Spleen (tissue), 7 donors: ENCODE measurements around the gene PTGS1.
"Not testable (repeated sequence)": the region's sequence is repeated elsewhere in the genome, so short reads cannot be mapped to it uniquely, and the experiment has no call there.

Source experiments
- POLR2A ChIP-seq, 3 donors: fragments of 450-650 bp; IDR thresholded peaks; one replicate each; pipeline ENCODE4 v1.5.1; 2017; ENCODE audit warnings: antibody characterized with exemption in 3 of 3, mild to moderate bottlenecking in 1 of 3
- POLR2AphosphoS5 ChIP-seq, 3 donors: sonication (generic); formaldehyde crosslinking; IDR thresholded peaks; one replicate each; pipeline ENCODE4 v1.5.1; 2017; ENCODE audit warnings: antibody characterized with exemption in 3 of 3
- TF ChIP-seq, protein P1 (sequence below), 11 experiments: fragments of 200-600 bp in 7 of 11; fragments of 450-650 bp in 4 of 11; sonication (generic) in 4 of 11; IDR thresholded peaks in 8 of 11; conservative IDR thresholded peaks in 3 of 11; 1 replicate in 7 of 11; 2 replicates in 4 of 11; pipeline versions ENCODE4 v1.4.0 to v1.8.0; 2016 to 2021; ENCODE audit warnings: antibody characterized with exemption in 11 of 11, inconsistent platforms in 4 of 11, mild to moderate bottlenecking in 1 of 11
- donor health status: DM: no; HTN: no; CAD: no; lungs with moderate emphysema.
- donor health status: DM: no; HTN: no; CAD: no.
- donor health status: DM: no; HTN: no; CAD: no.

DNA sequence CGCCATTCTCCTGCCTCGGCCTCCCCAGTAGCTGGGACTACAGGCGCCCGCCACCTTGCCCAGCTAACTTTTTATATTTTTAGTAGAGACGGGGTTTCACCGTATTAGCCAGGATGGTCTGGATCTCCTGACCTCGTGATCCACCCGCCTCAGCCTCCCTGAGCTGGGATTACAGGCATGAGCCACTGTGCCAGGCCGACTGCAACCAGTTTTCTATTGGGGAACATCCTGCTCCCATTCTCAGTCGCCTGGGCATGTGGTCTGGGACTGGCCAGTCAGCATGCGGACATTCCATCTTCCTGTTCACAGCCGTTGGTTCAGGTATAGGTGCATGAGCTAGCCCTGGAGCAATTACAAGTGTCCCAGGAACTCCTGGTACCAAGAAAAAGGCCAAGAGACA, 7.7 kb upstream of the PTGS1 start:
- TF ChIP-seq, protein P1, sequence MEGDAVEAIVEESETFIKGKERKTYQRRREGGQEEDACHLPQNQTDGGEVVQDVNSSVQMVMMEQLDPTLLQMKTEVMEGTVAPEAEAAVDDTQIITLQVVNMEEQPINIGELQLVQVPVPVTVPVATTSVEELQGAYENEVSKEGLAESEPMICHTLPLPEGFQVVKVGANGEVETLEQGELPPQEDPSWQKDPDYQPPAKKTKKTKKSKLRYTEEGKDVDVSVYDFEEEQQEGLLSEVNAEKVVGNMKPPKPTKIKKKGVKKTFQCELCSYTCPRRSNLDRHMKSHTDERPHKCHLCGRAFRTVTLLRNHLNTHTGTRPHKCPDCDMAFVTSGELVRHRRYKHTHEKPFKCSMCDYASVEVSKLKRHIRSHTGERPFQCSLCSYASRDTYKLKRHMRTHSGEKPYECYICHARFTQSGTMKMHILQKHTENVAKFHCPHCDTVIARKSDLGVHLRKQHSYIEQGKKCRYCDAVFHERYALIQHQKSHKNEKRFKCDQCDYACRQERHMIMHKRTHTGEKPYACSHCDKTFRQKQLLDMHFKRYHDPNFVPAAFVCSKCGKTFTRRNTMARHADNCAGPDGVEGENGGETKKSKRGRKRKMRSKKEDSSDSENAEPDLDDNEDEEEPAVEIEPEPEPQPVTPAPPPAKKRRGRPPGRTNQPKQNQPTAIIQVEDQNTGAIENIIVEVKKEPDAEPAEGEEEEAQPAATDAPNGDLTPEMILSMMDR (IDR thresholded peaks at IDR 0.05 in 8 of 11, conservative IDR thresholded peaks at IDR 0.05 in 3 of 11): not testable (repeated sequence)
- not testable (repeated sequence) for TF ChIP-seq POLR2A, POLR2AphosphoS5 (IDR thresholded peaks at IDR 0.05)
